Adrenal gland (tissue), 5 donors: ENCODE measurements around the gene CNTNAP2.

Source experiments
- POLR2A ChIP-seq, 2 donors: fragments of 450-650 bp; IDR thresholded peaks; one replicate each; pipeline ENCODE4 v1.6.1; 2017; ENCODE audit warnings: antibody characterized with exemption in 2 of 2, mild to moderate bottlenecking in 2 of 2, moderate library complexity in 1 of 2
- TF ChIP-seq, protein P1 (sequence below), 6 experiments: fragments of 450-650 bp in 4 of 6; fragments of 200-600 bp in 2 of 6; sonication (generic) in 1 of 6; IDR thresholded peaks; 1 replicate in 5 of 6; 2 replicates in 1 of 6; pipeline versions ENCODE4 v1.5.1 to v1.8.0; 2016 to 2021; ENCODE audit warnings: antibody characterized with exemption in 6 of 6, mild to moderate bottlenecking in 2 of 6, moderate library complexity in 1 of 6
- donor health status: DM: no; HTN: no; CAD: no.

- TF ChIP-seq, protein P1, sequence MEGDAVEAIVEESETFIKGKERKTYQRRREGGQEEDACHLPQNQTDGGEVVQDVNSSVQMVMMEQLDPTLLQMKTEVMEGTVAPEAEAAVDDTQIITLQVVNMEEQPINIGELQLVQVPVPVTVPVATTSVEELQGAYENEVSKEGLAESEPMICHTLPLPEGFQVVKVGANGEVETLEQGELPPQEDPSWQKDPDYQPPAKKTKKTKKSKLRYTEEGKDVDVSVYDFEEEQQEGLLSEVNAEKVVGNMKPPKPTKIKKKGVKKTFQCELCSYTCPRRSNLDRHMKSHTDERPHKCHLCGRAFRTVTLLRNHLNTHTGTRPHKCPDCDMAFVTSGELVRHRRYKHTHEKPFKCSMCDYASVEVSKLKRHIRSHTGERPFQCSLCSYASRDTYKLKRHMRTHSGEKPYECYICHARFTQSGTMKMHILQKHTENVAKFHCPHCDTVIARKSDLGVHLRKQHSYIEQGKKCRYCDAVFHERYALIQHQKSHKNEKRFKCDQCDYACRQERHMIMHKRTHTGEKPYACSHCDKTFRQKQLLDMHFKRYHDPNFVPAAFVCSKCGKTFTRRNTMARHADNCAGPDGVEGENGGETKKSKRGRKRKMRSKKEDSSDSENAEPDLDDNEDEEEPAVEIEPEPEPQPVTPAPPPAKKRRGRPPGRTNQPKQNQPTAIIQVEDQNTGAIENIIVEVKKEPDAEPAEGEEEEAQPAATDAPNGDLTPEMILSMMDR (IDR thresholded peaks at IDR 0.05) = no peak
- no peak for TF ChIP-seq POLR2A (IDR thresholded peaks at IDR 0.05)
Measured at GRCh38 chr7:147556317-147556716, 1439.7 kb downstream of the CNTNAP2 start.
